ENCODE data around the gene TRRAP.

Gene TRRAP

GRCh38 chr7:99008921-99009530, 130.7 kb downstream of the TRRAP start:
- no peak for DNase-seq

- no peak for DNase-seq
These were observed 131.9 kb downstream of the TRRAP start for GRCh38 chr7:99010281-99010680.

- DNase-seq, result no peak
These were observed 133.0 kb downstream of the TRRAP start for GRCh38 chr7:99011341-99011705.

- no peak for DNase-seq
These were observed 133.5 kb downstream of the TRRAP start for GRCh38 chr7:99011706-99012404.

- no peak for DNase-seq
These were observed 134.4 kb downstream of the TRRAP start for GRCh38 chr7:99012722-99013121.

GRCh38 chr7:99013266-99014112, 135.2 kb downstream of the TRRAP start:
- no peak for DNase-seq

GRCh38 chr7:99014113-99014985, 136.0 kb downstream of the TRRAP start:
- DNase-seq, result no peak

GRCh38 chr7:99016196-99016595, 137.9 kb downstream of the TRRAP start:
- DNase-seq, result no peak

GRCh38 chr7:99019523-99020412, 141.4 kb downstream of the TRRAP start:
- no peak for DNase-seq

GRCh38 chr7:99020413-99020715, 142.0 kb downstream of the TRRAP start:
- no peak for DNase-seq

GRCh38 chr7:99021941-99022560, 143.7 kb downstream of the TRRAP start:
- DNase-seq, result no peak

GRCh38 chr7:99024066-99024465, 145.7 kb downstream of the TRRAP start:
- no peak for DNase-seq

- DNase-seq, result no peak
These were observed 148.9 kb downstream of the TRRAP start for GRCh38 chr7:99027241-99027640.

- DNase-seq, result no peak
These were observed 149.5 kb downstream of the TRRAP start for GRCh38 chr7:99027841-99028240.

GRCh38 chr7:99028261-99028973, 150.1 kb downstream of the TRRAP start:
- no peak for DNase-seq

- DNase-seq, result no peak
These were observed 151.4 kb downstream of the TRRAP start for GRCh38 chr7:99029466-99030435.

- DNase-seq, result no peak
These were observed 152.1 kb downstream of the TRRAP start for GRCh38 chr7:99030457-99030856.

GRCh38 chr7:99030951-99031350, 152.6 kb downstream of the TRRAP start:
- DNase-seq, result no peak

GRCh38 chr7:99031496-99031895, 153.2 kb downstream of the TRRAP start:
- no peak for DNase-seq

GRCh38 chr7:99032928-99033327, 154.6 kb downstream of the TRRAP start:
- DNase-seq, result no peak
